ENCODE data around the gene CDHR5. TPM values are rescaled to one million over a fixed set of nuclear protein-coding genes. Genes with fewer than 3 reads are reported as not detected.

Gene CDHR5
- total and polyA plus RNA-seq, 9 of the 15 experiments (the other 6 are each of a cell fraction or from before 2014, with no cell fraction given): 0.16 TPM; not detected in 8

DNA sequence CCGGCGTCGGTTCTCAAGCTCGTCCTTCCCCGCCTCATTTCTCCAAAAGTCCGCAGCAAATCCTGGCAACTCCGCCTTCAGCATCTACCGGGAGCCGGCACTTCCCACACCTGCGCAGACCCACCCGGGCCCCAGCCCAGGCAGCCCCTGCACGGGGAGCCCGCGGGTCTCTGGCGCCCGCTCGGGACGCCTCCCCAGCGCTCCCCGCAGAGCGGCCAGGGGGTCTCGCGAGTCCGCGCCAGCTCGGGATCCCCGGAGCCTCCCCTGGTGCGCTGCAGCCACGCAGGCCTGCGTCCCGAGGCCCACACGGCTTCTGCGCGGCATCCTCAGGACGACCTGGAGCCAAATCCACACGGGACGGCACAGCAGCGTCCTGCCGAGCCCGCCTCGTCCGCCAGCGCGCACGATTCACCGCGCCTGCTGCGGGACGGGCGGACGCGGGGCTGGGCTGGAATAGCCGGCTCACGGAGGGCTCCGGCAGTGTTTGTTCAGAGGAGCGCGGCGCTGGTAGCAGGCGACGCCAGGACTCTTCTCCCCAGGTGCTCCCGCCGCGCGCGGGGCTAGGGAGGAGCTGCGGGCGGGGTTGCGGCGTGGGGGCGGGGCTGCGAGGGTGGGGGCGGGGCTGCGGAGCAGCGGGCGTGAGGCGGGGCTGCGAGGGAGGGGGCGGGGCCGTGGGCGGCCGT lies 49.3 kb downstream of the CDHR5 start:
- H3K27ac ChIP-seq (ENCODE audit: extremely low read depth, low read depth, low read length): peak overlapping the region; percentile 69; the same call in 2 of the 3 replicates
- FAIRE-seq: no peak
- peak overlapping the region; percentile 87 for H2AFZ ChIP-seq (ENCODE audit: low read depth, low read length)
- WGBS (ENCODE audit: insufficient coverage, low coverage, missing lambda C conversion rate): under 1% methylated on average over 39 of the region's 81 CpGs
- H3K4me2 ChIP-seq (ENCODE audit: insufficient read depth, low read length): peak overlapping the region; percentile 94
- H3K27me3 ChIP-seq (ENCODE audit: control insufficient read depth in 2 of 2, insufficient read depth in 2 of 2, low read length in 2 of 2): no peaks in the 10 kb centered on the region
- ATAC-seq: peak; percentile 76
- peak in 2 of 4 experiments; percentile 81 to 92 for DNase-seq (ENCODE audit: extremely low read depth in 1 of 4, low spot score in 3 of 4)
- intact Hi-C loops (cut with micrococcal nuclease) (no loop called here), in situ Hi-C loops (cut with MboI) (no loop called here)
- POLR2A ChIA-PET: interaction anchor here (0.5 to 1.2 kb wide), 15 partner anchors 8 to 372 kb away, joined by 3 to 6 read pairs (median 3); no protein-coding TSS in a partner anchor
- H3K4me1 ChIP-seq (replicated peaks in 1 of 2; ENCODE audit: control insufficient read depth in 2 of 2, insufficient read depth in 2 of 2, low read length in 2 of 2): peaks cover 46 to 74% of the 10 kb centered on the region in 2 experiments
- no peaks in the 10 kb centered on the region for H3K9me3 ChIP-seq (replicated peaks; ENCODE audit: control insufficient read depth, insufficient read depth, low read depth, low read length)
- peak overlapping the region; percentile 66 for H3K4me3 ChIP-seq
- H3K79me2 ChIP-seq (ENCODE audit: control insufficient read depth, insufficient read depth, low read length): peaks cover 59% of the 10 kb centered on the region
- TSS peak; percentile 81 for BruUV-seq (replicated peaks)
- peaks cover 33% of the 10 kb centered on the region; the same call in 2 of the 3 replicates for H3K36me3 ChIP-seq (ENCODE audit: control insufficient read depth, insufficient read depth, low read length)
- CTCF ChIA-PET (ENCODE audit: low intra/inter-chr PET ratio): no interaction called here
- H3K9ac ChIP-seq (ENCODE audit: insufficient read depth in 1 of 2, low read depth in 2 of 2, low read length in 2 of 2): peak overlapping the region; percentile 61 to 91
- peaks cover 12% of the 10 kb centered on the region for H3K9me1 ChIP-seq (ENCODE audit: control insufficient read depth, insufficient read depth, low read length)
- H4K20me1 ChIP-seq (replicated peaks; ENCODE audit: control insufficient read depth, insufficient read depth, low read length): peaks cover 37% of the 10 kb centered on the region
- TF ChIP-seq ZNF57 (CRISPR knock-in tag; IDR thresholded peaks at IDR 0.05): no peak
- TF ChIP-seq MAFG (tag; conservative IDR thresholded peaks at IDR 0.05): no peak
- TF ChIP-seq, protein P1, sequence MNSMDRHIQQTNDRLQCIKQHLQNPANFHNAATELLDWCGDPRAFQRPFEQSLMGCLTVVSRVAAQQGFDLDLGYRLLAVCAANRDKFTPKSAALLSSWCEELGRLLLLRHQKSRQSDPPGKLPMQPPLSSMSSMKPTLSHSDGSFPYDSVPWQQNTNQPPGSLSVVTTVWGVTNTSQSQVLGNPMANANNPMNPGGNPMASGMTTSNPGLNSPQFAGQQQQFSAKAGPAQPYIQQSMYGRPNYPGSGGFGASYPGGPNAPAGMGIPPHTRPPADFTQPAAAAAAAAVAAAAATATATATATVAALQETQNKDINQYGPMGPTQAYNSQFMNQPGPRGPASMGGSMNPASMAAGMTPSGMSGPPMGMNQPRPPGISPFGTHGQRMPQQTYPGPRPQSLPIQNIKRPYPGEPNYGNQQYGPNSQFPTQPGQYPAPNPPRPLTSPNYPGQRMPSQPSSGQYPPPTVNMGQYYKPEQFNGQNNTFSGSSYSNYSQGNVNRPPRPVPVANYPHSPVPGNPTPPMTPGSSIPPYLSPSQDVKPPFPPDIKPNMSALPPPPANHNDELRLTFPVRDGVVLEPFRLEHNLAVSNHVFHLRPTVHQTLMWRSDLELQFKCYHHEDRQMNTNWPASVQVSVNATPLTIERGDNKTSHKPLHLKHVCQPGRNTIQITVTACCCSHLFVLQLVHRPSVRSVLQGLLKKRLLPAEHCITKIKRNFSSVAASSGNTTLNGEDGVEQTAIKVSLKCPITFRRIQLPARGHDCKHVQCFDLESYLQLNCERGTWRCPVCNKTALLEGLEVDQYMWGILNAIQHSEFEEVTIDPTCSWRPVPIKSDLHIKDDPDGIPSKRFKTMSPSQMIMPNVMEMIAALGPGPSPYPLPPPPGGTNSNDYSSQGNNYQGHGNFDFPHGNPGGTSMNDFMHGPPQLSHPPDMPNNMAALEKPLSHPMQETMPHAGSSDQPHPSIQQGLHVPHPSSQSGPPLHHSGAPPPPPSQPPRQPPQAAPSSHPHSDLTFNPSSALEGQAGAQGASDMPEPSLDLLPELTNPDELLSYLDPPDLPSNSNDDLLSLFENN (IDR thresholded peaks at IDR 0.05; ENCODE audit: low read depth in 2 of 2, low read length in 2 of 2): no peak
- TF ChIP-seq ZFP1 (CRISPR knock-in tag; IDR thresholded peaks at IDR 0.05): no peak
- no peak for TF ChIP-seq SUPT5H (IDR thresholded peaks at IDR 0.05)
- TF ChIP-seq MCM7 (IDR thresholded peaks at IDR 0.05): no peak
- peak; percentile 22; the same call in 1 of the 2 replicates for TF ChIP-seq ZBTB7A (IDR thresholded peaks at IDR 0.05; ENCODE audit: borderline replicate concordance, control insufficient read depth, low read depth, low read length)
- TF ChIP-seq, protein P2, sequence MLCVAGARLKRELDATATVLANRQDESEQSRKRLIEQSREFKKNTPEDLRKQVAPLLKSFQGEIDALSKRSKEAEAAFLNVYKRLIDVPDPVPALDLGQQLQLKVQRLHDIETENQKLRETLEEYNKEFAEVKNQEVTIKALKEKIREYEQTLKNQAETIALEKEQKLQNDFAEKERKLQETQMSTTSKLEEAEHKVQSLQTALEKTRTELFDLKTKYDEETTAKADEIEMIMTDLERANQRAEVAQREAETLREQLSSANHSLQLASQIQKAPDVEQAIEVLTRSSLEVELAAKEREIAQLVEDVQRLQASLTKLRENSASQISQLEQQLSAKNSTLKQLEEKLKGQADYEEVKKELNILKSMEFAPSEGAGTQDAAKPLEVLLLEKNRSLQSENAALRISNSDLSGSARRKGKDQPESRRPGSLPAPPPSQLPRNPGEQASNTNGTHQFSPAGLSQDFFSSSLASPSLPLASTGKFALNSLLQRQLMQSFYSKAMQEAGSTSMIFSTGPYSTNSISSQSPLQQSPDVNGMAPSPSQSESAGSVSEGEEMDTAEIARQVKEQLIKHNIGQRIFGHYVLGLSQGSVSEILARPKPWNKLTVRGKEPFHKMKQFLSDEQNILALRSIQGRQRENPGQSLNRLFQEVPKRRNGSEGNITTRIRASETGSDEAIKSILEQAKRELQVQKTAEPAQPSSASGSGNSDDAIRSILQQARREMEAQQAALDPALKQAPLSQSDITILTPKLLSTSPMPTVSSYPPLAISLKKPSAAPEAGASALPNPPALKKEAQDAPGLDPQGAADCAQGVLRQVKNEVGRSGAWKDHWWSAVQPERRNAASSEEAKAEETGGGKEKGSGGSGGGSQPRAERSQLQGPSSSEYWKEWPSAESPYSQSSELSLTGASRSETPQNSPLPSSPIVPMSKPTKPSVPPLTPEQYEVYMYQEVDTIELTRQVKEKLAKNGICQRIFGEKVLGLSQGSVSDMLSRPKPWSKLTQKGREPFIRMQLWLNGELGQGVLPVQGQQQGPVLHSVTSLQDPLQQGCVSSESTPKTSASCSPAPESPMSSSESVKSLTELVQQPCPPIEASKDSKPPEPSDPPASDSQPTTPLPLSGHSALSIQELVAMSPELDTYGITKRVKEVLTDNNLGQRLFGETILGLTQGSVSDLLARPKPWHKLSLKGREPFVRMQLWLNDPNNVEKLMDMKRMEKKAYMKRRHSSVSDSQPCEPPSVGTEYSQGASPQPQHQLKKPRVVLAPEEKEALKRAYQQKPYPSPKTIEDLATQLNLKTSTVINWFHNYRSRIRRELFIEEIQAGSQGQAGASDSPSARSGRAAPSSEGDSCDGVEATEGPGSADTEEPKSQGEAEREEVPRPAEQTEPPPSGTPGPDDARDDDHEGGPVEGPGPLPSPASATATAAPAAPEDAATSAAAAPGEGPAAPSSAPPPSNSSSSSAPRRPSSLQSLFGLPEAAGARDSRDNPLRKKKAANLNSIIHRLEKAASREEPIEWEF (CRISPR knock-in tag; IDR thresholded peaks at IDR 0.05): no peak
- TF ChIP-seq BRD9 (IDR thresholded peaks at IDR 0.05; ENCODE audit: low read depth, partially characterized antibody): no peak
- TF ChIP-seq, protein P3, sequence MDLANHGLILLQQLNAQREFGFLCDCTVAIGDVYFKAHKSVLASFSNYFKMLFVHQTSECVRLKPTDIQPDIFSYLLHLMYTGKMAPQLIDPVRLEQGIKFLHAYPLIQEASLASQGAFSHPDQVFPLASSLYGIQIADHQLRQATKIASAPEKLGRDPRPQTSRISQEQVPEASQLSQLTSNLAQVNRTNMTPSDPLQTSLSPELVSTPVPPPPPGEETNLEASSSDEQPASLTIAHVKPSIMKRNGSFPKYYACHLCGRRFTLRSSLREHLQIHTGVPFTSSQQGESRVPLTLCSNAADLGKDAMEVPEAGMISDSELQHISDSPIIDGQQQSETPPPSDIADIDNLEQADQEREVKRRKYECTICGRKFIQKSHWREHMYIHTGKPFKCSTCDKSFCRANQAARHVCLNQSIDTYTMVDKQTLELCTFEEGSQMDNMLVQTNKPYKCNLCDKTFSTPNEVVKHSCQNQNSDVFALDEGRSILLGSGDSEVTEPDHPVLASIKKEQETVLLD (IDR thresholded peaks at IDR 0.05): 0 out of 2 replicates have a peak, but pooled peaks have one; percentile 15
- peak; percentile 9 for TF ChIP-seq HMGN3 (IDR thresholded peaks at IDR 0.05; ENCODE audit: borderline replicate concordance, extremely low read depth, insufficient read length, low read depth, low read length)
